HepG2 (cell line): ENCODE measurements around the gene NEGR1. TPM values are rescaled to one million over a fixed set of nuclear protein-coding genes. Genes with fewer than 3 reads are reported as not detected.

Experiments
- ATAC-seq: fragments of 200-7000 bp; cut with Tn5 transposase; 3 replicates; pipeline ENCODE4 v1.9.1; 2020; ENCODE audit warnings: mild to moderate bottlenecking, moderate library complexity
- BruUV-seq: library from RNA; stranded (reverse); fragments of 400-500 nt; replicated peaks from 2 replicates; lab custom pipeline; 2021; lab: Mats Ljungman, UMichigan
- CTCF ChIA-PET: fragments of 300-600 bp; formaldehyde crosslinking; extraction: SDS; loops from one replicate; lab custom pipeline; 2021; ENCODE audit warnings: low total read pairs, inconsistent platforms, low intra/inter-chr PET ratio; lab: Yijun Ruan, JAX
- POLR2A ChIA-PET: fragments of 350-600 bp; sonication (Branson Sonifier 250); formaldehyde crosslinking; loops from one replicate; lab custom pipeline; 2020; ENCODE audit warnings: antibody characterized with exemption, inconsistent platforms; lab: Yijun Ruan, JAX
- DNase-seq: peaks from one replicate; pipeline ENCODE4 v3.0.0-alpha.2; 2015; ENCODE audit warnings: low spot score
- FAIRE-seq: peaks from 3 replicates; lab custom pipeline; 2011; peaks lifted over from hg19 to GRCh38; lab: Jason Lieb, UNC
- H2AFZ ChIP-seq: one replicate; pipeline ENCODE4 v1.6.1; 2011; ENCODE audit warnings: low read length, inconsistent platforms
- H3K27ac ChIP-seq: fragments of 300-600 bp; 3 replicates; pipeline ENCODE4 v1.8.0; 2011; ENCODE audit warnings: mixed run types, mild to moderate bottlenecking, mixed read lengths, low read length, inconsistent platforms; ENCODE audit not compliant: insufficient read depth; ENCODE audit errors: extremely low read length
- H3K27me3 ChIP-seq, 2 experiments: fragments of 200-600 bp in 1 of 2; 2 replicates in 1 of 2; 3 replicates in 1 of 2; pipeline versions ENCODE4 v1.6.0 to v1.8.0; 2011; ENCODE audit warnings: low read length in 2 of 2, mild to moderate bottlenecking in 2 of 2, moderate library complexity in 2 of 2, inconsistent platforms in 1 of 2; ENCODE audit not compliant: insufficient read depth in 2 of 2, control insufficient read depth in 1 of 2
- H3K36me3 ChIP-seq, 2 experiments: fragments of 200-600 bp in 1 of 2; replicated peaks in 1 of 2; 2 replicates in 1 of 2; 3 replicates in 1 of 2; pipeline versions ENCODE4 v1.5.1 to v1.8.0; 2011; ENCODE audit warnings: low read length in 2 of 2, inconsistent platforms in 1 of 2; ENCODE audit not compliant: insufficient read depth in 2 of 2, control insufficient read depth in 1 of 2
- H3K4me1 ChIP-seq: 2 replicates; pipeline ENCODE4 v1.5.1; 2012; ENCODE audit warnings: low read length, inconsistent platforms; ENCODE audit not compliant: insufficient read depth
- H3K4me2 ChIP-seq: 2 replicates; pipeline ENCODE4 v1.6.0; 2011; ENCODE audit warnings: low read depth, low read length, inconsistent platforms
- H3K4me3 ChIP-seq, 3 experiments: fragments of 200-600 bp in 1 of 3; sonication (generic), shearing (Covaris generic) in 1 of 3; replicated peaks in 1 of 3; 2 replicates each; pipeline ENCODE4 v1.5.1; 2011 to 2016; ENCODE audit warnings: low read length in 3 of 3, inconsistent platforms in 2 of 3, low read depth in 2 of 3, mild to moderate bottlenecking in 2 of 3, control low read depth in 1 of 3, mixed read lengths in 1 of 3; ENCODE audit not compliant: insufficient read depth in 1 of 3
- H3K79me2 ChIP-seq: one replicate; pipeline ENCODE4 v1.6.1; 2011; ENCODE audit warnings: low read length, inconsistent platforms; ENCODE audit not compliant: insufficient read depth
- H3K9ac ChIP-seq: 2 replicates; pipeline ENCODE4 v1.6.0; 2011; ENCODE audit warnings: mild to moderate bottlenecking, low read depth, low read length, inconsistent platforms; ENCODE audit not compliant: insufficient read depth
- H3K9me3 ChIP-seq: 2 replicates; pipeline ENCODE4 v1.5.1; 2012; ENCODE audit warnings: mild to moderate bottlenecking, low read length
- H4K20me1 ChIP-seq: 2 replicates; pipeline ENCODE4 v1.6.0; 2011; ENCODE audit warnings: inconsistent platforms, mild to moderate bottlenecking, low read length, moderate library complexity; ENCODE audit not compliant: insufficient read depth
- ASH2L ChIP-seq: fragments of 300-600, 200-600 bp; sonication (generic); IDR thresholded peaks from 2 replicates; pipeline ENCODE4 v1.7.0; 2017; ENCODE audit warnings: low read depth, mild to moderate bottlenecking, moderate library complexity, mixed read lengths, low read length; ENCODE audit not compliant: insufficient read length
- CEBPG ChIP-seq: IDR thresholded peaks from 2 replicates; pipeline ENCODE4 v1.6.1; 2016
- HHEX ChIP-seq: IDR thresholded peaks from 2 replicates; pipeline ENCODE4 v1.6.1; 2016; ENCODE audit warnings: control low read depth
- HOXA7 ChIP-seq: sonication (generic); formaldehyde crosslinking; IDR thresholded peaks from 2 replicates; pipeline ENCODE4 v1.8.1; 2022; ENCODE audit warnings: mild to moderate bottlenecking, missing genetic modification reagents, moderate library complexity
- ONECUT2 ChIP-seq: sonication (generic); formaldehyde crosslinking; IDR thresholded peaks from 2 replicates; pipeline ENCODE4 v1.4.0; 2020; ENCODE audit warnings: missing genetic modification reagents
- SP1 ChIP-seq, 2 experiments: fragments of 450-650 bp in 1 of 2; sonication (generic) in 1 of 2; formaldehyde crosslinking in 1 of 2; IDR thresholded peaks; 2 replicates each; pipeline versions ENCODE4 v1.4.0 to v1.6.1; 2016 to 2020; ENCODE audit warnings: missing genetic modification reagents in 1 of 2
- ZNF282 ChIP-seq: fragments of 450-650 bp; IDR thresholded peaks from 2 replicates; pipeline ENCODE4 v1.6.1; 2018; ENCODE audit not compliant: partially characterized antibody
- ZNF552 ChIP-seq: sonication (generic); formaldehyde crosslinking; IDR thresholded peaks from 2 replicates; pipeline ENCODE4 v1.9.0; 2022; ENCODE audit warnings: missing genetic modification reagents, mild to moderate bottlenecking, borderline replicate concordance
- ZNF572 ChIP-seq: sonication (generic); formaldehyde crosslinking; IDR thresholded peaks from 2 replicates; pipeline ENCODE4 v1.5.1; 2020; ENCODE audit warnings: mild to moderate bottlenecking, missing genetic modification reagents
- WGBS: methylation state at CpG from one replicate; pipeline ENCODE4 v1.1.6; 2017; ENCODE audit warnings: low lambda C conversion rate; 5-methylcytosine and 5-hydroxymethylcytosine counted together
- in situ Hi-C: cut with HindIII; loops from 2 replicates; pipeline ENCODE4 v1.10.0; 2017; ENCODE audit warnings: low pct_unique_long_range_greater_than_20kb; ENCODE audit not compliant: extremely low pct_ligation_motif_present
- intact Hi-C: fragments of 100-400 bp; cut with micrococcal nuclease; formaldehyde crosslinking; loops from one replicate; pipeline ENCODE4 v1.10.0; 2022; ENCODE audit not compliant: unreplicated experiment
- polyA plus RNA-seq, 8 experiments: library from polyadenylated mRNA; depleted of rRNA in 3 of 8; stranded (reverse) in 7 of 8; unstranded in 1 of 8; fragments of >200 nt; fragmentation: Illumina TruSeq in 4 of 8; extraction: Trizol in 4 of 8; gene quantifications; 2 replicates each; pipeline versions ENCODE4 v1.2.1 to v1.2.3, GENCODE V29; 2011 to 2016; ENCODE audit warnings: low read depth in 4 of 8, missing spikeins in 1 of 8, mixed read lengths in 1 of 8; ENCODE audit not compliant: insufficient read depth in 1 of 8
- total RNA-seq, 5 experiments: library from RNA; depleted of rRNA; stranded (reverse); fragments of >200 nt; fragmentation: Illumina TruSeq; extraction: Trizol; gene quantifications; 2 replicates each; pipeline ENCODE4 v1.2.3, GENCODE V29; 2016; ENCODE audit warnings: low read depth in 1 of 5
- TF ChIP-seq, protein P1 (sequence below): fragments of 450-650 bp; IDR thresholded peaks from 2 replicates; pipeline ENCODE4 v1.6.1; 2016
- TF ChIP-seq, protein P2 (sequence below): sonication (generic); formaldehyde crosslinking; IDR thresholded peaks from 2 replicates; pipeline ENCODE4 v1.4.0; 2020; ENCODE audit warnings: missing genetic modification reagents, low read depth, mild to moderate bottlenecking, borderline replicate concordance
- TF ChIP-seq, protein P3 (sequence below): sonication (generic); formaldehyde crosslinking; IDR thresholded peaks from 2 replicates; pipeline ENCODE4 v1.8.0; 2022; ENCODE audit warnings: mild to moderate bottlenecking, missing genetic modification reagents
- TF ChIP-seq, protein P4 (sequence below): sonication (generic); formaldehyde crosslinking; IDR thresholded peaks from 2 replicates; pipeline ENCODE4 v1.4.0; 2020; ENCODE audit warnings: missing genetic modification reagents, borderline replicate concordance

NEGR1 gene
- total and polyA plus RNA-seq, 2 of the 13 experiments (the other 11 are each of a cell fraction or from before 2014, with no cell fraction given) = not detected

DNA sequence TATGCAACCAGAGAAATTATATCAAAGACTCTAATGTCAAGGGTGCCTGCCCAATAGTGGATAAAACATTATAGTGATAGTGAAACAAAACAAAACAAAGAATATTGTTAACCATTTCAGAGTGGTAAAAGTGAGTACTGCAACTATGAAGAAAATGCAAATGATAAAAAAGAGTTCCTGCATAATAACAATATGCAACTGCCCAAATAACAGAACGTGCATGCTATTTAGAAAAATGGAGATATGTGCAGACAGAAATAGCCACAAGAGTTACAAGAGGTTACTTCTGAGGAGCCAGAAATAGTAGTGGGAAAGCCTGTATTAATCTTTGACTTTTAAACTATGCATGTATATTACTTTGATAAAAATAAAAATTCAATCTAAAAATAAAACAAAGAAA, 302.5 kb downstream of the NEGR1 start:
- Histone ChIP-seq H3K36me3 (no peaks in the 10 kb centered on the region), H3K4me3 (no peak overlapping the region), H3K9ac (no peak overlapping the region), H3K79me2 (no peaks in the 10 kb centered on the region), H3K4me2 (no peak overlapping the region), H3K9me3 (no peaks in the 10 kb centered on the region), H4K20me1 (no peaks in the 10 kb centered on the region), H3K27me3 (no peaks in the 10 kb centered on the region), H3K4me1 (no peaks in the 10 kb centered on the region), H2AFZ (no peak overlapping the region), H3K27ac (no peak overlapping the region)
- ChIA-PET POLR2A (no interaction called here), CTCF (no interaction called here)
- ATAC-seq (no peak), FAIRE-seq (no peak), DNase-seq (no peak)
- no TSS peak for BruUV-seq
- 0% methylated on average over 1 of the region's 1 CpG for WGBS
- in situ Hi-C loops = no loop called here
- TF ChIP-seq ZNF282 (no peak), ONECUT2 (no peak), ZNF552 (no peak), SP1 (IDR thresholded peaks at IDR 0.05) (no peak), SP1 (CRISPR knock-in tag; IDR thresholded peaks at IDR 0.05) (no peak)
- TF ChIP-seq, protein P1, sequence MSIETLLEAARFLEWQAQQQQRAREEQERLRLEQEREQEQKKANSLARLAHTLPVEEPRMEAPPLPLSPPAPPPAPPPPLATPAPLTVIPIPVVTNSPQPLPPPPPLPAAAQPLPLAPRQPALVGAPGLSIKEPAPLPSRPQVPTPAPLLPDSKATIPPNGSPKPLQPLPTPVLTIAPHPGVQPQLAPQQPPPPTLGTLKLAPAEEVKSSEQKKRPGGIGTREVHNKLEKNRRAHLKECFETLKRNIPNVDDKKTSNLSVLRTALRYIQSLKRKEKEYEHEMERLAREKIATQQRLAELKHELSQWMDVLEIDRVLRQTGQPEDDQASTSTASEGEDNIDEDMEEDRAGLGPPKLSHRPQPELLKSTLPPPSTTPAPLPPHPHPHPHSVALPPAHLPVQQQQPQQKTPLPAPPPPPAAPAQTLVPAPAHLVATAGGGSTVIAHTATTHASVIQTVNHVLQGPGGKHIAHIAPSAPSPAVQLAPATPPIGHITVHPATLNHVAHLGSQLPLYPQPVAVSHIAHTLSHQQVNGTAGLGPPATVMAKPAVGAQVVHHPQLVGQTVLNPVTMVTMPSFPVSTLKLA = no peak
- TF ChIP-seq, all 625 proteins: peak for 0
- intact Hi-C loops = no loop called here

DNA sequence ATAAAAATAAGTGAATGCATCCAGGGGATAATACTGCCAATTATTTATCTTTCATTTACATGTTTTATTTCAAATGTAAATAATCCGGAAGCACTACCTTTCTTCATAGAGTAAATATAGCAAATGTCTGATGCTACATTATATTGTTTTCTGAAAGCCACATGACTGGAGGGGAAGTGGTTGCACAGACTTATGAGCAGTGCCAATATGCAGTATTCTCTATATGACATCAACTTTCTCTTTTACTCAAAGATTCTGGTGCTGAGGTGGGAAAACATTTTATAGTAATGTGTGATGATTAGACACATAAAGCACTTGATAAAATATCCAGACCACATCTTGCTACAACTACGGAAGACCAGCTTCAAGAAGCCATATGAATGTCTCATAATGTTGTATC, 314.7 kb downstream of the NEGR1 start:
- intact Hi-C loops (no loop called here), in situ Hi-C loops (no loop called here)
- H3K27ac ChIP-seq = no peak overlapping the region
- no peak overlapping the region for H3K9ac ChIP-seq
- no peak overlapping the region for H3K4me2 ChIP-seq
- no peaks in the 10 kb centered on the region for H3K9me3 ChIP-seq
- no peaks in the 10 kb centered on the region for H3K27me3 ChIP-seq
- no peaks in the 10 kb centered on the region for H3K36me3 ChIP-seq
- 16% methylated on average over 2 of the region's 2 CpGs for WGBS
- no peak for ATAC-seq
- H2AFZ ChIP-seq = no peak overlapping the region
- ChIA-PET CTCF (no interaction called here), POLR2A (no interaction called here)
- H3K79me2 ChIP-seq = no peaks in the 10 kb centered on the region
- no peaks in the 10 kb centered on the region for H4K20me1 ChIP-seq
- no peak for FAIRE-seq
- DNase-seq = no peak
- H3K4me3 ChIP-seq = no peak overlapping the region
- H3K4me1 ChIP-seq = no peaks in the 10 kb centered on the region
- BruUV-seq = no TSS peak
- TF ChIP-seq, protein P2, sequence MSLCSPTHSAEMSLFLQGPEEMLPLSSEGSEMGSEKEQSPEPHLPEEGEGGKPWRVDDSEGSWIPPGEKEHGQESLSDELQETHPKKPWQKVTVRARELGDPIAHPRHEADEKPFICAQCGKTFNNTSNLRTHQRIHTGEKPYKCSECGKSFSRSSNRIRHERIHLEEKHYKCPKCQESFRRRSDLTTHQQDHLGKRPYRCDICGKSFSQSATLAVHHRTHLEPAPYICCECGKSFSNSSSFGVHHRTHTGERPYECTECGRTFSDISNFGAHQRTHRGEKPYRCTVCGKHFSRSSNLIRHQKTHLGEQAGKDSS (CRISPR knock-in tag) = no peak
- TF ChIP-seq ZNF572 (no peak), CEBPG (CRISPR knock-in tag) (no peak), HOXA7 (CRISPR knock-in tag) (no peak), ASH2L (no peak), HHEX (CRISPR knock-in tag) (no peak)
- TF ChIP-seq, protein P3, sequence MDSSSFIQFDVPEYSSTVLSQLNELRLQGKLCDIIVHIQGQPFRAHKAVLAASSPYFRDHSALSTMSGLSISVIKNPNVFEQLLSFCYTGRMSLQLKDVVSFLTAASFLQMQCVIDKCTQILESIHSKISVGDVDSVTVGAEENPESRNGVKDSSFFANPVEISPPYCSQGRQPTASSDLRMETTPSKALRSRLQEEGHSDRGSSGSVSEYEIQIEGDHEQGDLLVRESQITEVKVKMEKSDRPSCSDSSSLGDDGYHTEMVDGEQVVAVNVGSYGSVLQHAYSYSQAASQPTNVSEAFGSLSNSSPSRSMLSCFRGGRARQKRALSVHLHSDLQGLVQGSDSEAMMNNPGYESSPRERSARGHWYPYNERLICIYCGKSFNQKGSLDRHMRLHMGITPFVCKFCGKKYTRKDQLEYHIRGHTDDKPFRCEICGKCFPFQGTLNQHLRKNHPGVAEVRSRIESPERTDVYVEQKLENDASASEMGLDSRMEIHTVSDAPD (CRISPR knock-in tag) = no peak
- TF ChIP-seq, protein P4, sequence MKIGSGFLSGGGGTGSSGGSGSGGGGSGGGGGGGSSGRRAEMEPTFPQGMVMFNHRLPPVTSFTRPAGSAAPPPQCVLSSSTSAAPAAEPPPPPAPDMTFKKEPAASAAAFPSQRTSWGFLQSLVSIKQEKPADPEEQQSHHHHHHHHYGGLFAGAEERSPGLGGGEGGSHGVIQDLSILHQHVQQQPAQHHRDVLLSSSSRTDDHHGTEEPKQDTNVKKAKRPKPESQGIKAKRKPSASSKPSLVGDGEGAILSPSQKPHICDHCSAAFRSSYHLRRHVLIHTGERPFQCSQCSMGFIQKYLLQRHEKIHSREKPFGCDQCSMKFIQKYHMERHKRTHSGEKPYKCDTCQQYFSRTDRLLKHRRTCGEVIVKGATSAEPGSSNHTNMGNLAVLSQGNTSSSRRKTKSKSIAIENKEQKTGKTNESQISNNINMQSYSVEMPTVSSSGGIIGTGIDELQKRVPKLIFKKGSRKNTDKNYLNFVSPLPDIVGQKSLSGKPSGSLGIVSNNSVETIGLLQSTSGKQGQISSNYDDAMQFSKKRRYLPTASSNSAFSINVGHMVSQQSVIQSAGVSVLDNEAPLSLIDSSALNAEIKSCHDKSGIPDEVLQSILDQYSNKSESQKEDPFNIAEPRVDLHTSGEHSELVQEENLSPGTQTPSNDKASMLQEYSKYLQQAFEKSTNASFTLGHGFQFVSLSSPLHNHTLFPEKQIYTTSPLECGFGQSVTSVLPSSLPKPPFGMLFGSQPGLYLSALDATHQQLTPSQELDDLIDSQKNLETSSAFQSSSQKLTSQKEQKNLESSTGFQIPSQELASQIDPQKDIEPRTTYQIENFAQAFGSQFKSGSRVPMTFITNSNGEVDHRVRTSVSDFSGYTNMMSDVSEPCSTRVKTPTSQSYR (CRISPR knock-in tag) = no peak
